ENCODE results near the gene ARHGEF1.
"Not testable (repeated sequence)": the region's sequence is repeated elsewhere in the genome, so short reads cannot be mapped to it uniquely, and the experiment has no call there.

ARHGEF1 gene

DNA sequence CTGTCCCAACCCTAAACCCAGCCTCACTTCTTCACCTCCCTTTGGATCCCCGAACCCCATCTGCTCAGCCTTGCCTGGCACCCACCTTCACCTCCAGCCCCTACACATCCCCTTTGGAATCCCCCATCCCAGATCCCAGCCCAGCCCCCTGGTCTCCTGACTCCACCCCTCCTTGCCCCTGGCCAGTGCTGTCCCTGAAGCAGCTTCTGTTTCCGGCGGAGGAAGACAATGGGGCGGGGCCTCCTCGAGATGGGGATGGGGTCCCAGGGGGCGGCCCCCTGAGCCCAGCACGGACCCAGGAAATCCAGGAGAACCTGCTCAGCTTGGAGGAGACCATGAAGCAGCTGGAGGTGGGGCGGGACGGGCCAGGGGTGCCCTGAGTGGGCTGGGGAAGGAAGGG lies 23.3 kb downstream of the ARHGEF1 start:
- DNase-seq = no peak

DNA sequence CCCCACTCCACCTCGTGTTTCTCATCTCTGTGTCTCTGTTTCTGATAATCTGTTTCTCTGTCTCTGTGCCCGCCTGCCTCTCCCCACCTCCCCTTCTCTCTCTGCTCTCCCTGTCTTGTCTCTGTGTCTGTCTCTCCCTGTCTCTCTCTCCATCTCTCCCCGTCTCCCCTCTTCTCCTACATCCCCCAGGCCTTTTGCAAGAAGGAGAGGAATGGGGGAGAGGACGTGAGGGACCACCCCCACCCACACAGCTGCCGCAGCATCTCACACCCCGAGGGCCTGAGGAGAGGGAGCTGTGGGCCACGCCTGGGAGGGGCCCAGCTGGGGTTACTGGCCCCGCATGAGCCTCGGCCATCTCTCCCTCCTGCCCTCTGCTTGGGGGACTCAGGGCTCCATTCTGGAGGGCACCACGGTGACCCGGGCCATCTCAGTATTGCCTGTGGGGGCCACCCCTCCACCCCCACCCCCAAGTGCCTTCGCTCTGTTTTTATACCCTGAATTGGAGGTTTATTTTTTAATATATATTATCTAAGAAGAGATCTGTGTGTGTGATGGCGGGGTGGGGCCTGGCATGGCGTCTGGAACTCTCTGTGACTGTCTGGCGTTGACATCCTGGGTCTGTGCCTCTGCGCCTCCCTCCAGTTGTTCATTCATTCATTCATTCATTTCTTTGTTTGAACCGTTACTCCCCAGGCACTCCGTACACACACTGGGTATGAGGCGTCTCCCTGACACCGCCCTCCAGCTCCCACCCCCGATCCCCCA lies 24.1 kb downstream of the ARHGEF1 start:
- no peak for DNase-seq

DNA sequence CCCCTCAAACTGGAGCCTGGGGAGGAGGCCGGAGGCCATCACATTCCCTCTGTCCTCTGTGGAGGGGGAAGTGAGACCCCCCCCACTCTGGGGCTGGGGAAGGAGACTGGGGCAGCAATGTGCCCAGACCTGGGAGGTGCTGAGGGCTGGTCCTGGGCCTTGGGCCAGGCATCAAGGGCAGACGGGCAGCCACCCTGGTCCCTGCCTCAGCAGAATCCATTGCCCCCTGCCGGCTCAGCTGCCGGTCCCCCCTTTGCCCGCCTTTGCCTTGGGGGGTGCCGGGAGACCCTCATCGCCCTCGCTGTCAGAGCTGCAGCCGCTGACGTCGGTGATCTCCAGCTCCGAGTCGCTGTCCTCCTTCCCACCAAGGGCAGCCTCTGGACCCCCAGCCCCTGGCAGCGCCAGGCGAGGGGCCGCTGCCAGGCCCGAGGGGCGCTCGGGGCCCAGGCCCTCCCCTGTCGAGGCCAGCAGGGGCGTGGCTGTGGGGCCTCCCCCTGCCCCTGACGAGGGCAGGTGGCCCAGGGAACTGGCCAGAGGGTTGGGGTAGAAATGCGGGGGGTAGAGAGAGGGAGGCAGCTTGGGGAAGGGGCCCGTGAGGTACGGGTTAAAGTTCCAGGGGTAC lies 25.1 kb downstream of the ARHGEF1 start:
- no peak for DNase-seq

DNA sequence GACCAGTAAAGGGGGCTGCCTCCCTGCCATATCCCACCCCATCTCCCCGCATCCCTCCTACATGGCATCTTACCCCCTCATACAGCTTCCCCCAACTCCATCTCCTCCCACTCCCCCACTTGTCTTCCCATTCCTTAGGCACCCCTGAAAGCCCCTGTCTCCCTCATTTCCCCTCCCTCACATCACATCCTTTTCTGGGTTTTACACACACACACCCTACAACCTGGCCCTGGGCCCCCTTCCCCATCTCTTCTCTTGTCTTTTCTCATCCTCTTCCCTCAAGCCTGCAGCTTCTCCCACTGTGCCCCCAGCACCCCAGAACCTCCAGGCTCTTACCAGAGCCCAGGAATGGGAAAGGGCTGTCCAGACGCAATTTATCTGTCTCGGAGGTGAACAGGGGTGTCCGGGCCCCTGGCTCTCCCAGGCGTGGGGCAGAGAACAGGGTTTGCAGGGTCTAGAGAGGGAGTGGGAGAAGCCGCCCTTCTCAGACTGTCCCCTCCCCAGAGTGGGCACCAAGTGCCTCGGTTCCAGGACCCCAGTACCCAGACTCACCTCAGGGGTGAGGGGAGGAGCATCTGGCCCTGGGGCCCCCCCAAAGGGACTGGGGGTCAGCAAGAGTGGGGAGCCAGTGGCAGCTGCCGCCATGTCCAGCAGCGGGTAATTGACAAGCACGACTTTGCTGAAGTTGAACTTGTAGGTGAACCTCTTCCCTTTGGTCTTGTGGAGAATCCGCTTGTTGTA lies 25.9 kb downstream of the ARHGEF1 start:
- no peak for DNase-seq

DNA sequence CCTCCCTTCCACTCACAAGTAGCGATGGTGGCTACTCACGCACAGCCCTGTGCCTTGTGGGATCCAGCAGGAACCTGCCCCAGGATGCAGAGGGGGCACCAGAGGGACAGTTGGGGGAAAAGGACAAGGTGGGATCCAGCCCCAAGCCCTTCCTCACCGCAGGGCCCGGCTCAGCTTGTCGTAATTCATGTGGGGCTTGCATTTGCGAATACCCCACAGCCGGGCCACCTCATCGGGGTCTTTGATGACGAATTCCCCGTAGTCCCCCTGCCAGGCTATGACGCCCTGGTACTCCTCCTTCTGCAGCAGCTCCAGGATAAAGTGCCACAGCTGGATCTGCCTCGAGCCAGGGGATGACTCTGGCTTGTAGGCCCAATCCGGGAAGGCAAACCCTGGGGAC lies 26.7 kb downstream of the ARHGEF1 start:
- DNase-seq = no peak

DNA sequence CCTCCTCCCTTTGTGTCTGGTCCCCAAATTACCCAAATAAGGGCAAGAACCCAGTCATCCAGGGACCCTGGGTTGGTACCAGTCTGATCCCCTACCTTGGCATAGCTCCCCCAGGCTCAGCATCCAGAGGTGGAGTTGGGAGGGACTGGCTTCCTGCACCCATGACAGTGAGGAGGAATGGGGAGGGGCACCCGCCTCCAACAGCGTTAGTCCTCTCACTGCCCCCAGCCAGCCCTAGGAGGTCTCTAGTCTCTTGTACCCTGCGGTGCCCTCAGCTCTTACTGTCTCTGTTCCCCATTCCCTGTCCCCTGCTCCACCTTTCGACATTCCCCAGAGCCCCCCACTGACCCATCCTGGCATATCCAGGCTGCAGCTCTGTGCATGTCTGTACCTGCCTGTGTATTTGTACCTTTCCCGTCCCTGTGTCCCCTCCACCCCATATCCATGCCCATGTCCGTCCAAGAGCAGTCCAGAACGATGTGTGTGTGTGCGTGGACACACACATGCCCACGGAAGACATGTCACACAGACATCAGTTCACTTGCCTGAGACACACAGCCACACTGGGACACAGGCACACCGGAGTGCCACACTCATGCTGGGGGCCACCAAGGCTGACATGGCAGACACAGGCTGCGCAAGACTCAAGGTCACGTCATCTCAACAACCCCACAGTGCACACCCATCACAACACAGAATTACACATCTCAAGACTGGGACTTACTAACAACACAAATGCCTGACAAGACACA lies 27.4 kb downstream of the ARHGEF1 start:
- DNase-seq = no peak

DNA sequence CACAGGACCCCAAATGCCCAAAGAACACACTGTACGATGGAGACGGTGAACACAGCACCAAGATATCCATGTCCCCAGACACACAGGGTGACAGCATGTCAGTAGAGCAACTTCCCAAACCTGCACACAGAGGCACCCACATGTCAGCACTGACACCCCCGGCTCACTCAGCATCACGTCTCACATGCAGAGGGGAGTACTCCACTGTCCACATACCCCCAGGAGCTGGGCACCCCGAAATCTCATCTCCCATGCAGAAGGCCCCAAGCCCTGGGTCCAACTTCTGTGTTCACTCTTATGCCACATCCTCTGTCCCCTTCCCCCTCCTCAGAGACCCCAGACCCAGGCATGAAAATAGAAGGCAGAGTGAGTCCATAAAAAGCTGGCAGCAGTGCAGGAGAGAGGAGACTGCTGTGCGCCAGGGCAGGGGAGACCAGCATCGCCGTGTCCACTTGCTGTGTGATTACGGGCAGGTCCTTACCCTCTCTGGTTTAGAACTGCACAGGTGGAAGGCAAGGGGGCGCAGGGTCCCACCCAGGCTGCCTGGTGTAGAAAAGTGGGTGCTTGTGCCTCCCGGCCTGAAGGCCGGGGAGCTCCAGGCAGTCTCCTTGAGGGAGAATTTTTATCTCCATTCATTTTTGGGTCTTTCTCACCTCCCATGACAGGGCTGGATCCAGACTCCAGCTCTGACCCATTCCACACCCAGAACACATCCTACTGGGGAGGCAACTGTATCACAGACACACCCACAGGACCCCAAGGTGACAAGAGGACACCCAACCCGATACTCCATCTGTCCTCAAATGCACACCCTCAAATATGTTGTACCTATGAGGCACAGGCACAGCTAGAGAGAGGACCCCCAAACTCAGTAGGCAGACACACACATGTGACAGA lies 28.3 kb downstream of the ARHGEF1 start:
- DNase-seq = no peak

DNA sequence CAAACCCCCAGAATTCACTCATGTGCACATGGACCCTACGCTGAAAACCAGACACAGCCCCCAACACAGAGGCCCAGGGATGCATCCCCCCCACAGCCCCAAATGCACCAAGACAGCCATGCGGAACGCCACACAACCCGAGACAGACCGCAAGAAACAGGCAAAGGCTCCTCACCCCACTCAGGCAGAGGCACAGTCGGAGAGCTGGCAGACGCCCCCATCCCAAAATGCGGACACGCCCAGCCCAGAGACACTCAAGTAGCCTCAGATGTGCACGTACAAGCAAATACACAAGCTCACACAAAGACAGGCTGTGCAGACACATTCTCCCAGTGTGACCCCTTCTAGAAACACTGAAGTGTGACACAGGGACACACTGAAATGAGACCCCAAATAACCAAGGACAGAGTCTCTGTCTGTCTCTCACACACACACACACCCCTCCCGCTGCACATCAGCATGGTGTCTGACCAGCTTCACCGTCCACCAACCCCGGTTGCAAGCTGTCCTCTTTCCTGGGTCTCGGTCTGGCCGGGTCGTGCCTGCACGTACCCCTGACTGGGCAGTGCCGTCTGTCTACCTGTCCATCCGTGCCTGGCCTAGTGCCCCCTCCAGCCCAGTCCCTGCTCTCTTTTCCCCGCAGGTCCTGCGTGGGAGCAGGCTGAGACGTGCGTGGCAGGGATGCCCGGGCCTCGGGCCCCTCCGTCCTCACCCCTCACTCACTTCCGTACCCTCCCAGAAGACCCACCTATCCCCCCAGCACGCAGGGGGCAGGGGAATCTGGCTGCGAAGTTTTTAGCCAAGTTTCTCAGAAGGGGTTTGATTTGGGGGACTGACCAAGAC lies 29.1 kb downstream of the ARHGEF1 start:
- no peak for DNase-seq

DNA sequence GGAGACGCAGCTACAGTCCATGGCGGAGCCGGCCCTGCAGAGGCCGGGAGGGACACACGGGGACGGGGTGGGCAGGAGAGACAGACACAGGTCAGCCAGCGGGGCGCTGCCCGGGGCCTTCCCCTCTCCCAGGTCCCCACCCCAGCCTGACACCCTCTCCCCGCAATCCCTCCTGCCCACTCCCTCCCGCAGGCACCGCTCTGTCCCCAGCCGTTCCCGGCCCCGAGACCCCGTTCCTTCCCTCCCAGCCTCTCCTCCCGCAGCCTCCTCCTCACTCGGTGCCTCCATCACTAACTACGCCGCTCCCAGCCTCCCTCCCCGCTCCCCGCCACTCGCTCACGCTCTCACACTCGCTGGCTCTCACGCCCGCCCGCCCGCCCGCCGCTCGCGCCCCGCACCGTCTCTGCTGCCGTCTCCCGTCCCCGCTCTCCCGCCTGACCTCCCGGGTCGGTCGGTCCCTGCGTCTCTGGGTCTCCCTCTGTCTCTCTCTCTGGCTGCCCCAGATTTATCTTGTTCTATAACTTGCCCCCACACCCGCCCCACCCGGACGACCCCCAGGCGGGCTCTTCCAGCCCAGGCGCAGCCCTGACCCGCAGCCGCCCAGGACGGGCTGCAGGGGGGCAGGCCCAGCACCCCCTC lies 30.0 kb downstream of the ARHGEF1 start:
- DNase-seq = no peak

DNA sequence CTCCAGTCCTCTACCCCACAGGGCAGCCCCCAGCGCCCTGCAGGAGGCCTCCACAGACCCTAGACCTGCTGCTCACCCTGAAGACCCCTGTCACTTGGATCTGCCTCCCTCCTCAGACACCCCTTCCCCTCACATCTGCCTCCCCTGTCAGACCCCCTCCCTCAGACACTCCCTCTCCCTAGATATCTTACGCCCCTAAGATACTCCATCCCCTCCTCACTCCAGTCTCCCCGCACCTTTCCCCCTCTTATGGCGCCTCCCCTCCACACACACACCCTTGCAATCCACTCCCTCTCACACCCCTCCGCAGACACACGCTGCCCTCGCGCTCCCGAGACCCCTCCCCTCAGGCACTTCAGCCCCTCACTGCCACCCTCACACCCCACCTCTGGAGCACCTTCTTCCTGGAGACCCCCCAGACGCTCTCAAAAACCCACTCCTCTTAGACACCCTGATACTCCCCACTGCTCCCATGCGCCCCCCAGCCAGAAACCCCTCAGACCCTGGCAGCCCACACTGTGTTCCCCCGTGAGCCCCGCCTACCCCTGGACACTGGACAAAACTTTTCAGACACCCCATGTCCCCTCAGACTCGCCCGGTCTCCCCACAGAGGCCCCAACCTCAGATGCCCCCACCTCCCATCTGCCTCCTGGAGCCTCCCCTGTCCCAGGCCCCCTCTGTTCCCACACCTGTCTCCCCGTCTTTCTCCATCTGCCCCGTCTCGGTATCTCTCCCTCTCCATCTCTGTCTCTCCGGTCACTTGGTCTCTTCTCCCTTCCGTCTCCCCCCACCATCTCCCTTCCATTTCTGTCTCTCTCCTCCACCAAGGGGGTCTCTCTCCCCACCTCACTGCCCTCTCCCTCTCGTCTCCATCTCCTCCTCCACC lies 30.8 kb downstream of the ARHGEF1 start:
- DNase-seq = no peak

DNA sequence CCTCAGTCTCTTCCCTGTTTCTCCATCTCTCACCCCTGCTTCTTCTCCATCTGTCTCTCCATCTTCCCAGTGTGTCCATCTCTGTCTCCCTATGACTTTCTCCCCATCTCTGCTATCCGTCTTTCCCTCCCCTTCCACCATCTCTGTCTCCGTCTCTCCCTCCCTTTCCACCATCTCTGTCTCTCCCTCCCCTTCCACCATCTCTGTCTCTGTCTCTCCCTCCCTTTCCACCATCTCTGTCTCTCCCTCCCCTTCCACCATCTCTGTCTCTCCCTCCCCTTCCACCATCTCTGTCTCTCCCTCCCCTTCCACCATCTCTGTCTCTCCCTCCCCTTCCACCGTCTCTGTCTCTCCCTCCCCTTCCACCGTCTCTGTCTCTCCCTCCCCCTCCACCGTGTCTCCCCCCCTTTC lies 31.4 kb downstream of the ARHGEF1 start:
- not testable (repeated sequence) for DNase-seq

DNA sequence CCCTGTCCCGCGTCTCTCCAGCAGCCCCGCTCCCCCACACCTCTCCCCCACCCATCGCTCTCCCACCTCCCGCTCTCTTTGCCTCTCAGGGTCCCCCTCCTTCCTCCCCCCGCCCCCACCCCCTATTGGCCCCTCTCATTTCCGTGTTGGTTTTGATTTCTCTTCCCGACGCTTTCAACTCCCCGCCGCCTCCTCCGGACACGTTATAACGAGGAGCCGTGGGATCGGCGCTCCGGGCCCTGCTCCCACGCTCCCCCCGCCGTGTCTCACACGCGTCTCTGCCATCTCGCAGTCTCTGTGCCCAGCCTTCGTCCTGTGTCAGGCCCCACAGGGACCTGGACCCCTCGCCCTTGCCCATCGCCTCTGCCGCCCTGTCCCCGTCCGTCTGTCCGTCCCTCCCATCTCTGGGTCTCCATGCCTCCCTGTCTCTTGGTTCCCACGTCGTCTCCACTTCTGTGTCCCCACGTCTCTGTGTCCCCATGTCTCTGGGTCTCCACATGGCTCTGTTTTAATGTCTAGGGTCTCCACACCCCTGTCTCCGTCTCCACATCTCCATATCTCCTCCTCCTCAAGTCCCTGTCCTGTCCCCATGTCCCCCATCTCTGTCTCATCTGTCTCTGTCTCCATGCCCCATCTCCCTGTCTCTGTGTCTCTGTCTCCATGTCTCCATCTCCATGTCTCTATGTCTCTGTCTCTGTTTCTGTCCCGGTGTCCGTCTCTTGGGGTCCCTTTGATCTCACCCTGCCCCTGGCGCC lies 32.2 kb downstream of the ARHGEF1 start:
- no peak for DNase-seq

DNA sequence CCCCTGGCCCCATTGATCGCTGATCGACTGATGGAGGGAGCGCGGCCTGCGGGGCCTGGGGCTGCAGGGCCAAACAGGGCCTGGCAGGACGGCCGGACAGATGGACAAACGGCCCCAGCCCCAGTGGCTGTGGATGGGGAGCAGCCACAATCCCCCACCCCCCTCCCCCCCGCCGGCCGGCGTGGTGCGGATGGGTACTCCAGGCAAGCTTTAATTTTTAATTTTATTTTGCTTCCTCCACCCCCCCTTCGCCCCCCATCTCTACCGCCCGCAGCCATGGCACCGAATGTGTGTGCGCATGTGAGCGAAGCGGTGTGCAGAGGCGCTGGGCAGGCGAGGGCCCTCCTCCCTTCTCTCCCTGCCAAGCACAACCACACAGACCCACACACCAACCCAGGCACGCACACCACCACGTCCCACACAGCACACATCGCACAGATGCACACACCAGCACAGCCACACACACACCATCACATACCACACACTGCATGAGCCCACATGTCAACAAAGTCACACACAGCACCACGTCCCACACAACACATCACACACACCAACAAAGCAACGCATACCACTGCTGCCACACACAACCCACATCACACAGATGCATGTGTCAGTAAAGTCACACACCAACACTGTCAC lies 32.9 kb downstream of the ARHGEF1 start:
- DNase-seq = no peak

DNA sequence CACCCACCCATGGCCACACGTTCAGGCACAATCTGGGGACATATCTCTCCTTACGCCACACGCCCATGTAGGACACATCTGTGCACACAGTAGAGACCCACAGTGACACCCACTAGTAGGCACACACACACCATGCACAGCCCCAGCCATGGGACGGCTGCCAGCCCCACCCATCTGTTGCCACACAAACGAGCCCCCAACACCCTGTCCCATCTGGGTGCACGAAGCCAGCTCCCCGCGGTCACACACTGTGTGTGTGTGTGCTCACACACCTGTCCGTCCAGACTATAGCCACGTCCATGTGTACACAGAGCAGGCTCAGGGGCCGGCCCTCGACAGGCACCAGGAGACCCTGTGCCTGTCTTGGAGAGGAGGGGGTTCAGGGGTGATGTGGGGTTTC lies 34.7 kb downstream of the ARHGEF1 start:
- no peak for DNase-seq

DNA sequence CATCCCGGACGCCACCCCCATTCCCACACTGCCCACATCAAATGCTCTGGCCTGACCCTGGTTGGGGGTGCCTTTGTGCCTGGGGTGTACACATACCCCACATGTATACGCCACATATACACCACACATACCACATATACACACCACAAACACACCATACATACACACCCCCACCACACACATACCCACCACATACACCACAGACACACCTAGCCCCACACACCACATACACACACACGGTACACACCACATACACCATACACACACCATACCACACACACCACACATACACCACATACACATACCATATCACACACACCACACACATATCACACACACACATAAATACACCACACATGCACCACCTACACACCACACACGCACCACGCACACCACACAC lies 35.1 kb downstream of the ARHGEF1 start:
- DNase-seq = no peak

DNA sequence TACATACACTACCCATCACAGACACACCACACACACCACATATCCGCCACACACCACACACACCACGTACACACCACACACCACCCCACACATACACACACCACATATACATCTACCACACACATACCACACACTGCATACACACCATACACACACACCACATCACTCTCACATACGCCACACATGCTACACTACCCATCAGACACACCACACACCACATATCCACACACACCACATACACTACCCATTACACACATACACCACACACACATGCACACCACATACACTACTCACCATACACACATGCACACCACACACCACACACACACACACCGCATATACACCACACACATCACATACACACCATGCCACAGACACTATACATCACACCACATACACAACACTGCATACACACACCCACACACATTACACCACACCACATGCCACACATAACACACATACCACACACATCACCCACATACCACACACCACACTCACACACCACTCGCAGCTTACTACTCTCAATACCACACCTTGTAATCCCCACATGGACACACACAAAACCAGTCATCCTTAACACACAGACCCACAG lies 35.8 kb downstream of the ARHGEF1 start:
- no peak for DNase-seq

DNA sequence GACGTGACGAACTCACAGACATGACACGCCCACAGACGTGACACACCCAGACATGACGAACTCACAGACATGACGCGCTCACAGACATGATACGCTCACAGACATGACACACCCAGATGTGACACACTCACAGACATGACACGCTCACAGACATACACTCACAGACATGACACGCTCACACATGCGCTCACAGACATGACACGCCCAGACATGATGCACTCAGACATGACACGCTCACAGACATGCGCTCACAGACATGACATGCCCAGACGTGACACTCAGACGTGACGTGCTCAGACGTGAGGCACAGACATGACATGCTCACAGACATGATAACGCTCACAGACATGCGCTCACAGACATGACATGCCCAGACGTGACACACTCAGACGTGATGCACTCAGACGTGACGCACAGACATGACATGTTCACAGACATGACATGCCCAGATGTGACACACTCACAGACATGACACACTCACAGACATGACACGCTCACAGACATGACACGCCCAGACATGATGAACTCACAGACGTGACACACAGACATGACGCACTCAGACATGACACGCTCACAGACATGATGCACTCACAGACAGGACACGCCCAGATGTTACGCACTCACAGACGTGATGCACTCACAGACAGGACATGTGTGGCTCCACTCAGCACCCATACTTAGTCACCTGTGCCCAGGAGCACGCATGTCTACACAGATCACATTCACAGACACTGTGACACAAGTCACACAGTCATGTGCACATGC lies 37.1 kb downstream of the ARHGEF1 start:
- DNase-seq = no peak

Measured in activated CD4-positive, alpha-beta T cell treated with anti-CD3 and anti-CD28 coated beads for 4 hours (primary cell).